H4 (cell line): ENCODE results near the gene IQSEC3. TPM values are rescaled to one million over a fixed set of nuclear protein-coding genes. Genes with fewer than 3 reads are reported as not detected.
"Not testable (repeated sequence)": the region's sequence is repeated elsewhere in the genome, so short reads cannot be mapped to it uniquely, and the experiment has no call there.

Experiments used
- DNase-seq: peaks from one replicate; pipeline ENCODE4 v3.0.0-alpha.2; 2015; ENCODE audit warnings: low spot score
- total RNA-seq: library from RNA; depleted of rRNA; stranded (reverse); fragments of >200 nt; shearing (Covaris generic); gene quantifications from 2 replicates; pipeline ENCODE4 v1.2.3, GENCODE V29; 2014; rRNA removed

IQSEC3 gene
- total RNA-seq, 1 experiment from 2014 or later: not detected

DNA sequence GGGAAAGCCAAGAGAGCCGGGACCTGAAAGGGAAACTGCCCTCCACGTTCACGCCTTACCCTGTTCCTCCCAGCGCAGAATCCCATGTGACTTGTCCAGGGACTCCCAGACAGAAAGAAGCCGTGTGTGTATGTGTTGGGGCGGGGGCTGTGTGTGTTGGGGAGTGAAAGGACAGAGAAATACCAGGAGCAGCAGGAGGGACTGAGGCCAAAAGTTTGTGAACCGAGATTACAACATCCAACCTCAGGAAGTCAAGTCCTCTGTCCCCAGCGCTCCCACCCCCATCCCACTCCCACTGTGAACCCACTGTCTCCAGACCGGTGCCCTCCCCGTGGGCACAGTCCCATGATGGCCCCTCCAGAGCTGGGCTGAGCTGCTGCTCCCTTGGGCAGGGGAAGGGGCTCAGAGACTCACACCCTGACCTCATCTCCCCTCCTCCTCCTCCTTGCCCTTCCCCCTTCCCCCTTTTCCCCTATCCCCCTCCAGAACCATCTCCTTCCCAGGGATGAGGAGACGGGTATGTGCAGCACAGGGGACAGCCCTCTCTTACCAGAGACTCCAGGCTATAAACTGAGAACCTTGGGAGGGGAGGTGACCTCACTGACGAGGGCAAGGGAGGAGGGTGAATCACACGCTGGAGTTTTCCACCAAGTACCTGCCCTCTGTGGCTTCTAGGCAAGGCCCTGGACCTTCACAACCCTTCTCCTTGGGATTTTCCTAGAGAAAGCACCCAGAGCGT, 147.6 kb downstream of the IQSEC3 start, which contains the start of gene SLC6A12:
Gene SLC6A12, minus strand, starts transcription at position 155 of the 739 bp plus-strand sequence. CDS start 4,171 bp downstream, outside the sequence.
- no peak for DNase-seq

DNA sequence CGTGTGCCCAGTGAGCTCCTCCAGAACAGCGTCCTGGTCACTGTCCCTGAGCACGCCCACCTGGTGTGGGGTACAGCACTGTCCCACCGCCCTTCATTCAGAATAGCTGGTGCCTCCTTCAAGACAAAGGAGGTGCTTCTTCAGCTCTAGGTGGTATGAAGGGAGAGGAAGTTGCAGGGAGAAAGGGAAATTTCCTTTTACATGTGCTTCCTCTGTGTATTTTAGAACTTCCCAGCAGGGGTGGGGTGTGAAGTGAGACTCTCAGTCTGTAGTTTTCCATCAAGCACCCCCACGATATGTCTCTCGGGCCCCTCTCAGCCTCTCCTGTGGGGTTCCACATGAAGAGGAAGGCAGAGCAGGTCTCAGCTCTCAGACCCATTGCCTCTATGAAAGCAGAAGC, 148.5 kb downstream of the IQSEC3 start:
- DNase-seq: no peak

DNA sequence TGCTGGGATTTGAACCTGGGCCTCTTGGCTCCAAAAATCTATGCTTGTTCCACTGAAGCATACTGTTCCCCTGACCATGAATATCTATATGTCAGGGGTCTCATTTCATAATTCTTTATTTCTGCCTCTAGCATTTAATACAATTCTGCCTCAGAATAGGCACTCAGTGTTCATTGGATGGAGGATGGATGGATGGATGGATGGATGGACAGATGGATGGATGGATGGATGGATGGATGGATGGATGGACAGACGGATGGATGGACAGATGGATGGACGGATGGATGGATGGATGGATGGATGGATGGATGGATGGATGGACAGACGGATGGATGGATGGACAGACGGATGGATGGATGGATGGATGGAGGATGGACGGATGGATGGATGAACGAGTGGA, 150.5 kb downstream of the IQSEC3 start:
- not testable (repeated sequence) for DNase-seq

GRCh38 chr12:218221-218620, 151.7 kb downstream of the IQSEC3 start:
- no peak for DNase-seq

DNA sequence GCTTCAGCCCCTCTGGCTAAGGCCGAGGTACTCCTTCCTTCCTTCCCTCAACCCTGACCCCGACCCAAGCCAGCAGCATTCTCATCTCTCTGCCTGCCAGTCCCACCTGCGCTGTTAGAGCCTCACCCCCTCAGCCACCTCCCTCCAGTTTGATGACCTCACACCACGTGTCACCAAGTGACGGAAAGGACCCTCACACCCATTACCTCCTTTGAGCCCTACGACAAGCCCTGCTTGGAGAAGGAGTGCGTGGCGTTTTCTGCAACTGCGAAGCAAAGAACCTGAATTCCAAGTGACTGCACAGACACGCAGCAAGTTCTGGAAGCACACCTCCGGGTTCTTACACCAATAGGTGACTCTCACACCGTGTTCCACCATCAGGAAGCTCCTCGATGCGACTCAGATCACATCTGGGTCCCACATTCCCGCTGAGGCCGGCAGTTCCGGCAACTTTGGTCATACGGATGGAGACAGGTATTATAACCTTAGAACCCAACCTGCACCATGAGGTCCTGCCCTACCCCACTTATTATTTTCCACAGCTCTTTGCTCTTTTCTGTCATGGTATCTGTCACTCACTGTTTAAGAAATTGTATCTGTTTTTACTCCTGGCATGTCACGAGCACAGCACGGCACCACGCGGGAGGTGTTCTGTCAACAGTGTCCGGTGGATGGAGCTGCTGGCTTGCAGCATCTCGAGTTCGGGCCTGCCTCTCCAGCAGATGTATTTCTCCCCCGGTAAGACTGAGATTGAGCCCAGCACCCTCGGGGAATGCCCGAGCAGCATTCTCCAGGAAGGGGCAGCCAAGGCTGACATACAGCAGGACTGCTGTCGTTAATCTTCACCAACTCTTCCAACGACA, 152.4 kb downstream of the IQSEC3 start:
- DNase-seq: no peak

DNA sequence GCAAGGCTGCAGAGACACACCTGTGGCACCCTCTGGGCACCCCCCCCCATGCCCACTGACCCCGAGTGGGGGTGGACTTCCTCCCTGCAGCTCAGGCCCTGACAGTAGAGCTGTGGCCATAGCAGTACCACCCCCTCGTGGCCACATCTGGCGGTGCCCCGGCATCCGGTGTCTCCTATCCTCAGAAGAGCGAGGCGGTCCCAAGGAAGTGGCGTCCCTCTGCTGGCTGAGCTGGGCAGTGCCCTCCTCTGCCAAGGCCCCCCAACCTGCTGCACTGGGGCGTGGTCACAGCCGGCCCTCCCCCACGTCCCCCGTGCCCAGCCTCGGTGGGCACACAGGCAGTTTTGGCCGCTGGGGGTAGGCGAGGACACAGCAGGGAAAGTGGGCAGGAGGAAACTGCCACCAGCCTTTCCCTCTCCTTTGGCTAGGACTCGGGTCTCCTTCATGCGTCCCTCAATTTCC, 153.4 kb downstream of the IQSEC3 start:
- peak; percentile 88 for DNase-seq

- DNase-seq: no peak
Observed at GRCh38 chr12:220491-220890, 153.9 kb downstream of the IQSEC3 start.

- no peak for DNase-seq
Observed at GRCh38 chr12:220946-221550, 154.5 kb downstream of the IQSEC3 start.

DNA sequence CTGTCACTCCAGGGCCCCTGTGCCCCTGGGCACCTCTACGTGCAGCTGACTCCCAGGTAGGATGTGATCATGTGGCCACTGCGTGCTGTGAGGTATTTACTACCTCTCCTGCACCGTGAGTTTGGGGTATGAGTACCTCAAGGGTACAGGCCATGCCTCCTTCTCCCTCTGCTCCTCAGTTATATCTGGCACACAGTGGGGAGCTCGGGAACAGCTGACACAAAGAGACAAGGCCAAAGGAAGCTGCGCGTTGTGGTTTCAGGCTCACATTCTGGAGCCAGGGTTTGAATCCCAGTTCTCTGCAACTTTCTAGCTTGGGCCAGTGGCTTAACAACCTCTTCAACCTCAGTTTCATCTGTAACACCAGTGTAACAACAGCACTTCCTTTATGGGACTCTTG, 155.2 kb downstream of the IQSEC3 start:
- no peak for DNase-seq

DNA sequence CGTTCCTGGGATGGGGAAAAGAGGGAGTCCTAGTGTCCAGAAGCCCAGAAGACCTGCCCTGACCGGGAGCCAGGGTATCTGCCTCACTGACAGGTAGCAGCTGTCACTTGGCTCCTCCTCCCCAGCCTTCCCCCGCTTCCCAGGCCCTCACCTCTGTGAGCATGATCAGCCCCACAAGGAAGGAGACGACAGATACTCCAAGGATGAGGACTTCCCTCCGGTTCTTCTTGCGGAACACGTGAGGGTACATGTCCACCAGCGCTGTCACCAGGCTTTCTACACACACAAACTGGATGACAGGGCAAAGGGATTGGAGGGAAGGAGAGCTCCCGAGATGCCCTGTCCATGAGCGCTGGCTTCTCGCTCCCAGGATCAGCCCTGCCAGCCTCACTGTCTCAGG, 157.3 kb downstream of the IQSEC3 start:
- DNase-seq: no peak

DNA sequence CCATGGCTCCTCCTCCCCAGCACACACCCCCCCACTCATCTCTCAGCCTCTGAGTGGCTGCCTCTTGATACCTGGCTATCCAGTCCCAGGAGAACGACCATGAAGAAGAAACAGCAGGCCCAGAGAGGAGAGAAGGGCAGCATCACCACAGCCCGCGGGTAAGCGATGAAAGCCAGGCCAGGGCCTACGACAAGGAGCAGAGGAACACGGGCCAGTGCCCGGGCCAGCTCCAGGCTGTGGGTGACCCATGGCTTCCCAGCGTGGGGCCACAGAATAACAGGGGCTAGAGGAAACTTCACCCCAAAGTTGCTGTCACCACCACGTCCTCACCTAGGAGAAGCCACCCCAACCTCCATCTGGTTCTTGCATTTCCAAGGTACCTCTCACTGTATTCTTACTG, 157.8 kb downstream of the IQSEC3 start:
- DNase-seq: no peak

GRCh38 chr12:225012-225411, 158.4 kb downstream of the IQSEC3 start:
- DNase-seq: no peak

DNA sequence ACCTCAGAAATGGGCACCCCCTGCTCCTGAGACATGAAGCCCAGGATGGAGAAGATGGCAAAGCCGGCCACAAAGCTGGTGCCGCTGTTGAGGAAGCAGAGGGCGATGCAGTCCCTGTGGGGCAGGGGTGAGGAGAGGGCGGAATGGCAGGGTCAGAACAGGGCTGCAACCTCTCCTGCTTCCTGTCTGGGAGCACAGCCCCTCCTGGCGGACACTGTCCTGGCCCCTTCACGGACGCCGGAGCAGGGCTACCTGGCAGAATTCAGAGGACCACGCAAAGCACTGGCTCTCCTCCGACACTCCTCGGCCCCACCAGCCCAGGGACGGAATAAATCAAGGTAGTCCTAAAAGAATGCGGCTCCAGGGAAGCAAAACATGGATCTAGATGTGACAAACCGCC, 159.8 kb downstream of the IQSEC3 start:
- no peak for DNase-seq

GRCh38 chr12:227286-227915, 160.8 kb downstream of the IQSEC3 start:
- DNase-seq: no peak

Other genes with a start within 250 kb of the IQSEC3 start
- gene SLC6A12, start 147.4 kb downstream of the IQSEC3 start, total RNA-seq: 0.08 TPM in 1 of 2 replicates, not detected in the other
- 0.27 TPM in 1 of 2 replicates, not detected in the other for gene SLC6A13, start 196.1 kb downstream of the IQSEC3 start, total RNA-seq